IMR-90 (cell line): ENCODE measurements around the gene SLC6A2. TPM values are rescaled to one million over a fixed set of nuclear protein-coding genes. Genes with fewer than 3 reads are reported as not detected.

Source experiments
- ATAC-seq: fragments of 200-7000 bp; cut with Tn5 transposase; 2 replicates; pipeline ENCODE4 v1.9.1; 2020; ENCODE audit warnings: low read depth, mild to moderate bottlenecking, moderate library complexity
- BruUV-seq: library from RNA; stranded (reverse); fragments of 400-500 nt; replicated peaks from 2 replicates; lab custom pipeline; 2021; lab: Mats Ljungman, UMichigan
- CTCF ChIA-PET: fragments of 300-600 bp; formaldehyde crosslinking; extraction: SDS; loops from one replicate; lab custom pipeline; 2021; ENCODE audit warnings: antibody characterized with exemption; lab: Yijun Ruan, JAX
- POLR2A ChIA-PET: fragments of 300-600 bp; sonication (Branson Sonifier 250); formaldehyde crosslinking; loops from one replicate; lab custom pipeline; 2022; ENCODE audit warnings: antibody characterized with exemption; ENCODE audit not compliant: unreplicated experiment; lab: Charles Lee
- DNase-seq: peaks from one replicate; pipeline ENCODE4 v3.0.0; 2013
- H2AFZ ChIP-seq: replicated peaks from 2 replicates; pipeline ENCODE3; 2013; ENCODE audit warnings: low read length, mild to moderate bottlenecking; ENCODE audit not compliant: poor library complexity
- H2AK5ac ChIP-seq: 2 replicates; pipeline ENCODE4 v1.6.1; 2013; ENCODE audit warnings: low read depth, low read length, inconsistent platforms
- H2AK9ac ChIP-seq: replicated peaks from 2 replicates; pipeline ENCODE3; 2013; ENCODE audit warnings: mild to moderate bottlenecking, low read depth, low read length, moderate library complexity; ENCODE audit not compliant: poor library complexity
- H2BK120ac ChIP-seq: 2 replicates; pipeline ENCODE4 v1.6.1; 2013; ENCODE audit warnings: low read depth, low read length, inconsistent platforms
- H2BK15ac ChIP-seq: 3 replicates; pipeline ENCODE4 v1.6.1; 2013; ENCODE audit warnings: low read depth, low read length, inconsistent platforms
- H2BK20ac ChIP-seq: 2 replicates; pipeline ENCODE4 v1.6.1; 2013; ENCODE audit warnings: low read depth, mild to moderate bottlenecking, inconsistent platforms, low read length, moderate library complexity
- H2BK5ac ChIP-seq: 2 replicates; pipeline ENCODE4 v1.6.1; 2013; ENCODE audit warnings: mild to moderate bottlenecking, low read depth, low read length, inconsistent platforms; ENCODE audit not compliant: poor library complexity, severe bottlenecking
- H3K14ac ChIP-seq: replicated peaks from 2 replicates; pipeline ENCODE4 v1.6.1; 2013; ENCODE audit warnings: low read depth, low read length, inconsistent platforms
- H3K18ac ChIP-seq: 2 replicates; pipeline ENCODE4 v1.6.1; 2013; ENCODE audit warnings: low read depth, low read length, control low read depth
- H3K23ac ChIP-seq: 2 replicates; pipeline ENCODE4 v1.6.1; 2013; ENCODE audit warnings: low read depth, low read length, inconsistent platforms
- H3K27ac ChIP-seq: 2 replicates; pipeline ENCODE4 v1.5.1; 2013; ENCODE audit warnings: mild to moderate bottlenecking, control low read depth, low read length; ENCODE audit not compliant: insufficient read depth
- H3K27me3 ChIP-seq: 2 replicates; pipeline ENCODE4 v1.6.1; 2013; ENCODE audit warnings: low read length; ENCODE audit not compliant: control insufficient read depth, insufficient read depth
- H3K36me3 ChIP-seq: 2 replicates; pipeline ENCODE4 v1.6.1; 2013; ENCODE audit warnings: low read length, mixed read lengths; ENCODE audit not compliant: control insufficient read depth, insufficient read depth
- H3K4ac ChIP-seq: 2 replicates; pipeline ENCODE4 v1.6.1; 2013; ENCODE audit warnings: low read depth, low read length, inconsistent platforms
- H3K4me1 ChIP-seq: 2 replicates; pipeline ENCODE4 v1.6.1; 2013; ENCODE audit warnings: low read length, mixed read lengths; ENCODE audit not compliant: control insufficient read depth, insufficient read depth
- H3K4me2 ChIP-seq: 2 replicates; pipeline ENCODE4 v1.6.1; 2013; ENCODE audit warnings: low read depth, mild to moderate bottlenecking, control low read depth, low read length, moderate library complexity
- H3K4me3 ChIP-seq: 2 replicates; pipeline ENCODE4 v1.5.1; 2013; ENCODE audit warnings: low read depth, mild to moderate bottlenecking, control low read depth, low read length, moderate library complexity; ENCODE audit not compliant: insufficient read depth
- H3K56ac ChIP-seq: 2 replicates; pipeline ENCODE4 v1.6.1; 2013; ENCODE audit warnings: low read length, inconsistent platforms; ENCODE audit not compliant: insufficient read depth; ENCODE audit errors: extremely low read depth
- H3K79me1 ChIP-seq, 2 experiments: 2 replicates each; pipeline ENCODE4 v1.6.1; 2013; ENCODE audit warnings: low read length in 2 of 2, inconsistent platforms in 1 of 2, low read depth in 1 of 2
- H3K9ac ChIP-seq: 2 replicates; pipeline ENCODE4 v1.6.1; 2013; ENCODE audit warnings: low read depth, low read length, control low read depth
- H3K9me1 ChIP-seq: 2 replicates; pipeline ENCODE4 v1.6.1; 2013; ENCODE audit warnings: low read length, inconsistent platforms; ENCODE audit not compliant: insufficient read depth
- H3K9me3 ChIP-seq: 2 replicates; pipeline ENCODE4 v1.6.1; 2013; ENCODE audit warnings: low read length; ENCODE audit not compliant: control insufficient read depth, insufficient read depth
- H4K20me1 ChIP-seq: 2 replicates; pipeline ENCODE4 v1.6.1; 2013; ENCODE audit warnings: low read length, inconsistent platforms; ENCODE audit not compliant: insufficient read depth
- H4K5ac ChIP-seq: 2 replicates; pipeline ENCODE4 v1.6.1; 2013; ENCODE audit warnings: mild to moderate bottlenecking, low read depth, low read length, control low read depth
- H4K8ac ChIP-seq, 2 experiments: 2 replicates each; pipeline ENCODE4 v1.6.1; 2013; ENCODE audit warnings: low read depth in 2 of 2, low read length in 2 of 2, control low read depth in 1 of 2, inconsistent platforms in 1 of 2
- H4K91ac ChIP-seq: 2 replicates; pipeline ENCODE4 v1.6.1; 2013; ENCODE audit warnings: low read depth, low read length, inconsistent platforms; ENCODE audit not compliant: insufficient read depth
- BHLHE40 ChIP-seq: fragments of 150-350 bp; IDR thresholded peaks from 2 replicates; pipeline ENCODE4 v1.6.1; 2016; ENCODE audit warnings: mild to moderate bottlenecking, low read depth, low read length
- CEBPB ChIP-seq: IDR thresholded peaks from 2 replicates; pipeline ENCODE4 v1.6.1; 2012; ENCODE audit warnings: low read depth, low read length, improper control_type of control experiment
- CHD1 ChIP-seq: IDR thresholded peaks from 2 replicates; pipeline ENCODE4 v1.6.1; 2012; ENCODE audit warnings: low read depth, low read length, improper control_type of control experiment
- ELK1 ChIP-seq: fragments of 150-350 bp; IDR thresholded peaks from 2 replicates; pipeline ENCODE4 v1.6.1; 2016; ENCODE audit warnings: low read depth, mild to moderate bottlenecking, low read length, moderate library complexity, borderline replicate concordance
- FOS ChIP-seq: fragments of 150-350 bp; IDR thresholded peaks from 2 replicates; pipeline ENCODE4 v1.6.1; 2016; ENCODE audit warnings: low read depth, low read length
- MAFK ChIP-seq: IDR thresholded peaks from 2 replicates; pipeline ENCODE4 v1.6.1; 2012; ENCODE audit warnings: low read depth, low read length, improper control_type of control experiment
- MAZ ChIP-seq: IDR thresholded peaks from 2 replicates; pipeline ENCODE4 v1.6.1; 2012; ENCODE audit warnings: low read depth, mild to moderate bottlenecking, low read length, improper control_type of control experiment, moderate library complexity, borderline replicate concordance
- MXI1 ChIP-seq: IDR thresholded peaks from 2 replicates; pipeline ENCODE4 v1.6.1; 2012; ENCODE audit warnings: low read depth, mild to moderate bottlenecking, low read length, moderate library complexity, borderline replicate concordance
- NFE2L2 ChIP-seq: fragments of 150-350 bp; IDR thresholded peaks from 2 replicates; pipeline ENCODE4 v1.6.1; 2016; ENCODE audit warnings: low read depth, mild to moderate bottlenecking, low read length
- POLR2A ChIP-seq: IDR thresholded peaks from 2 replicates; pipeline ENCODE4 v1.6.1; 2012; ENCODE audit warnings: mild to moderate bottlenecking, low read depth, low read length
- RAD21 ChIP-seq: IDR thresholded peaks from 2 replicates; pipeline ENCODE4 v1.6.1; 2012; ENCODE audit warnings: low read length, improper control_type of control experiment
- RCOR1 ChIP-seq: IDR thresholded peaks from 2 replicates; pipeline ENCODE4 v1.6.1; 2012; ENCODE audit warnings: mild to moderate bottlenecking, low read length, improper control_type of control experiment; ENCODE audit not compliant: insufficient replicate concordance
- RFX5 ChIP-seq: IDR thresholded peaks from 2 replicates; pipeline ENCODE4 v1.8.0; 2012; ENCODE audit warnings: low read depth, mild to moderate bottlenecking, low read length, moderate library complexity
- SMC3 ChIP-seq: fragments of 150-350 bp; IDR thresholded peaks from 2 replicates; pipeline ENCODE4 v1.6.1; 2016; ENCODE audit warnings: low read depth, mild to moderate bottlenecking, antibody characterized with exemption, low read length, moderate library complexity
- USF2 ChIP-seq: fragments of 150-350 bp; IDR thresholded peaks from 2 replicates; pipeline ENCODE4 v1.6.1; 2017; ENCODE audit warnings: mild to moderate bottlenecking, antibody characterized with exemption, low read length, low read depth
- WGBS, 2 experiments: methylation state at CpG; one replicate each; pipeline versions ENCODE4 v1.1.5 to v1.1.7; 2013; ENCODE audit warnings: missing lambda C conversion rate in 2 of 2; ENCODE audit not compliant: insufficient read length in 1 of 2; ENCODE audit errors: extremely low coverage in 2 of 2; 5-methylcytosine and 5-hydroxymethylcytosine counted together
- dilution Hi-C: fragments of 300-500 bp; cut with HindIII; formaldehyde crosslinking; loops from one replicate; pipeline ENCODE4 v1.14.3; 2018; ENCODE audit warnings: low sequenced_read_pairs; ENCODE audit not compliant: unreplicated experiment
- in situ Hi-C: fragments of 300-500 bp; cut with MboI; formaldehyde crosslinking; loops from 3 replicates; pipeline ENCODE4 v1.14.3; 2019; ENCODE audit warnings: low sequenced_read_pairs, inconsistent platforms, mixed read lengths
- intact Hi-C: fragments of 100-400 bp; cut with micrococcal nuclease; formaldehyde crosslinking; loops from 2 replicates; pipeline ENCODE4 v1.10.0; 2022
- polyA plus RNA-seq, 3 experiments: library from polyadenylated mRNA; depleted of rRNA; stranded (reverse); fragments of >200 nt; gene quantifications; 2 replicates each; pipeline ENCODE4 v1.2.3, GENCODE V29; 2012; ENCODE audit warnings: low replicate concordance in 1 of 3
- total RNA-seq: library from RNA; depleted of rRNA; stranded (reverse); fragments of >200 nt; gene quantifications from 2 replicates; pipeline ENCODE4 v1.2.3, GENCODE V29; 2012
- TF ChIP-seq, protein P1 (sequence below): conservative IDR thresholded peaks from 2 replicates; pipeline ENCODE4 v1.5.1; 2012; ENCODE audit warnings: mild to moderate bottlenecking, low read depth, low read length, improper control_type of control experiment

The SLC6A2 gene
- total and polyA plus RNA-seq, 2 of the 4 experiments (the other 2 are of a cell fraction), result not detected

- Histone ChIP-seq H3K4me2 (no peak overlapping the region), H4K8ac (no peak overlapping the region), H3K9ac (no peak overlapping the region), H4K91ac (no peak overlapping the region), H3K79me1 (no peaks in the 10 kb centered on the region), H3K18ac (no peak overlapping the region), H3K27me3 (peaks cover 76% of the 10 kb centered on the region), H3K56ac (no peak overlapping the region), H2BK120ac (no peak overlapping the region), H3K4me1 (no peaks in the 10 kb centered on the region), H2BK15ac (no peak overlapping the region), H2BK20ac (no peak overlapping the region), H4K5ac (no peak overlapping the region), H2AK9ac (no peak overlapping the region), H3K4me3 (no peak overlapping the region), H3K27ac (no peak overlapping the region), H2BK5ac (no peak overlapping the region), H3K4ac (no peak overlapping the region), H3K23ac (no peak overlapping the region), H2AK5ac (no peak overlapping the region), H3K9me3 (no peaks in the 10 kb centered on the region), H4K20me1 (no peaks in the 10 kb centered on the region), H2AFZ (no peak overlapping the region), H3K9me1 (no peaks in the 10 kb centered on the region), H3K36me3 (no peaks in the 10 kb centered on the region), H3K14ac (no peak overlapping the region)
- no CpG with 5 or more reads among the region's 3 CpGs for WGBS, 2 experiments
- dilution Hi-C loops (no loop called here), in situ Hi-C loops (no loop called here), intact Hi-C loops (no loop called here)
- ATAC-seq (no peak), DNase-seq (no peak)
- ChIA-PET CTCF (interaction anchor here (0.6 kb wide), 1 partner anchor 154 kb away, joined by 3 read pairs; no protein-coding TSS in a partner anchor), POLR2A (no interaction called here)
- no TSS peak for BruUV-seq
- TF ChIP-seq RFX5, result no peak
- TF ChIP-seq CEBPB, result no peak
- TF ChIP-seq RAD21, result no peak
- TF ChIP-seq MAZ, result no peak
- TF ChIP-seq BHLHE40, result no peak
- TF ChIP-seq, protein P1, sequence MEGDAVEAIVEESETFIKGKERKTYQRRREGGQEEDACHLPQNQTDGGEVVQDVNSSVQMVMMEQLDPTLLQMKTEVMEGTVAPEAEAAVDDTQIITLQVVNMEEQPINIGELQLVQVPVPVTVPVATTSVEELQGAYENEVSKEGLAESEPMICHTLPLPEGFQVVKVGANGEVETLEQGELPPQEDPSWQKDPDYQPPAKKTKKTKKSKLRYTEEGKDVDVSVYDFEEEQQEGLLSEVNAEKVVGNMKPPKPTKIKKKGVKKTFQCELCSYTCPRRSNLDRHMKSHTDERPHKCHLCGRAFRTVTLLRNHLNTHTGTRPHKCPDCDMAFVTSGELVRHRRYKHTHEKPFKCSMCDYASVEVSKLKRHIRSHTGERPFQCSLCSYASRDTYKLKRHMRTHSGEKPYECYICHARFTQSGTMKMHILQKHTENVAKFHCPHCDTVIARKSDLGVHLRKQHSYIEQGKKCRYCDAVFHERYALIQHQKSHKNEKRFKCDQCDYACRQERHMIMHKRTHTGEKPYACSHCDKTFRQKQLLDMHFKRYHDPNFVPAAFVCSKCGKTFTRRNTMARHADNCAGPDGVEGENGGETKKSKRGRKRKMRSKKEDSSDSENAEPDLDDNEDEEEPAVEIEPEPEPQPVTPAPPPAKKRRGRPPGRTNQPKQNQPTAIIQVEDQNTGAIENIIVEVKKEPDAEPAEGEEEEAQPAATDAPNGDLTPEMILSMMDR, result no peak
- TF ChIP-seq ELK1, result no peak
- TF ChIP-seq POLR2A, result no peak
- TF ChIP-seq MXI1, result no peak
- no peak for TF ChIP-seq USF2
- TF ChIP-seq CHD1, result no peak
- TF ChIP-seq SMC3, result no peak
- TF ChIP-seq FOS, result no peak
- TF ChIP-seq MAFK, result no peak
- no peak for TF ChIP-seq RCOR1
- TF ChIP-seq NFE2L2, result no peak
These were observed 1.8 kb downstream of the SLC6A2 start for GRCh38 chr16:55657616-55658015.
